Fibroblast of lung (primary cell): Measurements from ENCODE around the gene GTF3C1.

Source experiments
- CTCF ChIP-seq, 2 donors: IDR thresholded peaks in 1 of 2; conservative IDR thresholded peaks in 1 of 2; 1 replicate in 1 of 2; 2 replicates in 1 of 2; pipeline ENCODE4 v1.5.1; 2011 to 2012; ENCODE audit warnings: low read length in 2 of 2, control low read depth in 1 of 2, inconsistent platforms in 1 of 2, low read depth in 1 of 2, mild to moderate bottlenecking in 1 of 2
- EZH2 ChIP-seq: IDR thresholded peaks from 2 replicates; pipeline ENCODE4 v1.5.1; 2012; ENCODE audit warnings: low read length, control low read depth, mild to moderate bottlenecking; ENCODE audit errors: missing control alignments

GRCh38 chr16:27561216-27561615 lies 11.5 kb upstream of the GTF3C1 start:
- TF ChIP-seq CTCF (conservative IDR thresholded peaks at IDR 0.05 in 1 of 2, IDR thresholded peaks at IDR 0.05 in 1 of 2; ENCODE audit: low read depth in 1 of 2, low read length in 2 of 2) (no peak), EZH2 (no peak)
